Measurements from ENCODE around the gene ATP13A5. TPM values are rescaled to one million over a fixed set of nuclear protein-coding genes. Genes with fewer than 3 reads are reported as not detected.

The ATP13A5 gene
- total RNA-seq, 4 donors from 2014 or later: 1.6 to 3.5 (median 2.4) TPM

- H3K36me3 ChIP-seq: no peaks in the 10 kb centered on the region
- H3K27me3 ChIP-seq: no peaks in the 10 kb centered on the region
- H3K27ac ChIP-seq: no peak overlapping the region
- TF ChIP-seq POLR2A (IDR thresholded peaks at IDR 0.05) (no peak), CTCF (IDR thresholded peaks at IDR 0.05) (no peak)
- DNase-seq: no peak
- H3K9me3 ChIP-seq: no peaks in the 10 kb centered on the region
- intact Hi-C loops (cut with DNase I): no loop called here
- no peak overlapping the region for H3K4me3 ChIP-seq (replicated peaks in 1 of 3)
- H3K4me1 ChIP-seq: no peaks in the 10 kb centered on the region
- WGBS, 2 donors: 74 to 77% methylated on average over 3 of the region's 3 CpGs
Observed at GRCh38 chr3:193253986-193254660, 124.4 kb downstream of the ATP13A5 start.

- Histone ChIP-seq H3K36me3 (no peaks in the 10 kb centered on the region), H3K4me1 (no peaks in the 10 kb centered on the region), H3K9me3 (no peaks in the 10 kb centered on the region), H3K27ac (no peak overlapping the region), H3K27me3 (no peaks in the 10 kb centered on the region), H3K4me3 (replicated peaks in 1 of 3) (no peak overlapping the region)
- TF ChIP-seq CTCF (IDR thresholded peaks at IDR 0.05) (no peak), POLR2A (IDR thresholded peaks at IDR 0.05) (no peak)
- WGBS, 2 donors: 85 to 90% methylated on average over 4 of the region's 4 CpGs
- intact Hi-C loops (cut with DNase I): no loop called here
- DNase-seq: no peak
Observed at GRCh38 chr3:193250492-193250891, 128.1 kb downstream of the ATP13A5 start.

GRCh38 chr3:193248848-193249468 is 129.6 kb downstream of the ATP13A5 start:
- DNase-seq: no peak
- TF ChIP-seq CTCF (IDR thresholded peaks at IDR 0.05) (no peak), POLR2A (IDR thresholded peaks at IDR 0.05) (no peak)
- Histone ChIP-seq H3K27me3 (no peaks in the 10 kb centered on the region), H3K4me1 (no peaks in the 10 kb centered on the region), H3K36me3 (no peaks in the 10 kb centered on the region), H3K27ac (no peak overlapping the region), H3K4me3 (replicated peaks in 1 of 3) (no peak overlapping the region), H3K9me3 (no peaks in the 10 kb centered on the region)
- intact Hi-C loops (cut with DNase I): no loop called here
- 49 to 76% methylated on average over 2 of the region's 2 CpGs for WGBS, 2 donors

GRCh38 chr3:193243571-193243970 is 135.0 kb downstream of the ATP13A5 start:
- 90 to 94% methylated on average over 3 of the region's 3 CpGs for WGBS, 2 donors
- Histone ChIP-seq H3K9me3 (no peaks in the 10 kb centered on the region), H3K4me3 (replicated peaks in 1 of 3) (no peak overlapping the region), H3K36me3 (no peaks in the 10 kb centered on the region), H3K27me3 (no peaks in the 10 kb centered on the region), H3K27ac (no peak overlapping the region), H3K4me1 (peaks cover 0 to 4% of the 10 kb centered on the region in 2 donors)
- TF ChIP-seq POLR2A (IDR thresholded peaks at IDR 0.05) (no peak), CTCF (IDR thresholded peaks at IDR 0.05) (no peak)
- no peak for DNase-seq
- intact Hi-C loops (cut with DNase I): no loop called here

GRCh38 chr3:193241716-193242115 is 136.8 kb downstream of the ATP13A5 start:
- H3K27ac ChIP-seq: peak overlapping the region; percentile 41 to 65 (median 50)
- intact Hi-C loops (cut with DNase I): no loop called here
- 85 to 90% methylated on average over 11 of the region's 11 CpGs for WGBS, 2 donors
- H3K4me1 ChIP-seq: peaks cover 0 to 4% of the 10 kb centered on the region in 2 donors
- TF ChIP-seq CTCF (IDR thresholded peaks at IDR 0.05) (no peak), POLR2A (IDR thresholded peaks at IDR 0.05) (no peak)
- H3K9me3 ChIP-seq: no peaks in the 10 kb centered on the region
- no peaks in the 10 kb centered on the region for H3K36me3 ChIP-seq
- H3K4me3 ChIP-seq (replicated peaks in 1 of 3): peak overlapping the region in 1 of 3 donors; percentile 52
- no peaks in the 10 kb centered on the region for H3K27me3 ChIP-seq
- peak in 1 of 2 donors; percentile 3 for DNase-seq
